H1 (cell line): Measurements from ENCODE around the gene ASB7. TPM values are rescaled to one million over a fixed set of nuclear protein-coding genes. Genes with fewer than 3 reads are reported as not detected.

Source experiments
- CTCF ChIA-PET: fragments of 300-600 bp; sonication (Branson Sonifier 250); formaldehyde crosslinking; loops from one replicate; lab custom pipeline; 2021; ENCODE audit not compliant: partially characterized antibody; lab: Charles Lee
- POLR2A ChIA-PET: fragments of 300-600 bp; sonication (Branson Sonifier 250); formaldehyde crosslinking; loops from one replicate; lab custom pipeline; 2021; ENCODE audit warnings: inconsistent platforms; ENCODE audit not compliant: partially characterized antibody; lab: Charles Lee
- DNase-seq, 2 experiments: peaks; one replicate each; pipeline versions ENCODE4 v3.0.0 to v3.0.0-alpha.2; 2010 to 2022; ENCODE audit warnings: low spot score in 2 of 2, low read depth in 1 of 2, mixed read lengths in 1 of 2
- FAIRE-seq: peaks from 2 replicates; lab custom pipeline; 2011; peaks lifted over from hg19 to GRCh38; lab: Jason Lieb, UNC
- H2AFZ ChIP-seq: 2 replicates; pipeline ENCODE4 v1.8.1; 2012; ENCODE audit warnings: low read length, inconsistent platforms
- H2AK5ac ChIP-seq: 2 replicates; pipeline ENCODE4 v1.6.1; 2013; ENCODE audit warnings: low read depth, low read length
- H2BK120ac ChIP-seq: replicated peaks from 2 replicates; pipeline ENCODE3; 2013; ENCODE audit warnings: low read depth, low read length, inconsistent platforms
- H2BK12ac ChIP-seq: 2 replicates; pipeline ENCODE4 v1.6.1; 2013; ENCODE audit warnings: low read depth, low read length
- H2BK15ac ChIP-seq: 2 replicates; pipeline ENCODE4 v1.6.1; 2013; ENCODE audit warnings: low read length
- H2BK20ac ChIP-seq: 2 replicates; pipeline ENCODE4 v1.6.1; 2013; ENCODE audit warnings: low read length
- H2BK5ac ChIP-seq: 2 replicates; pipeline ENCODE4 v1.6.1; 2013; ENCODE audit warnings: low read depth, low read length
- H3K14ac ChIP-seq: 2 replicates; pipeline ENCODE4 v1.6.1; 2013; ENCODE audit warnings: inconsistent platforms; ENCODE audit not compliant: insufficient read length
- H3K18ac ChIP-seq: 2 replicates; pipeline ENCODE4 v1.6.1; 2013; ENCODE audit warnings: low read length; ENCODE audit errors: extremely low read depth
- H3K23ac ChIP-seq: 2 replicates; pipeline ENCODE4 v1.6.1; 2013; ENCODE audit warnings: inconsistent platforms; ENCODE audit not compliant: insufficient read length
- H3K23me2 ChIP-seq: 2 replicates; pipeline ENCODE4 v1.6.1; 2013; ENCODE audit warnings: low read depth, low read length
- H3K27ac ChIP-seq: 2 replicates; pipeline ENCODE4 v1.6.1; 2011; ENCODE audit warnings: low read depth, low read length, inconsistent platforms
- H3K27me3 ChIP-seq, 4 experiments: replicated peaks in 1 of 4; 1 replicate in 1 of 4; 2 replicates in 3 of 4; pipeline versions ENCODE4 v1.6.1 to v1.8.1; 2011 to 2013; ENCODE audit warnings: low read length in 3 of 4, mild to moderate bottlenecking in 3 of 4, inconsistent platforms in 2 of 4, mixed read lengths in 2 of 4, moderate library complexity in 1 of 4; ENCODE audit not compliant: control insufficient read depth in 3 of 4, insufficient read depth in 3 of 4; ENCODE audit errors: extremely low read depth in 1 of 4
- H3K36me3 ChIP-seq, 4 experiments: 2 replicates each; pipeline versions ENCODE4 v1.6.1 to v1.8.1; 2011 to 2013; ENCODE audit warnings: mild to moderate bottlenecking in 4 of 4, low read length in 3 of 4, moderate library complexity in 2 of 4, control low read depth in 1 of 4, inconsistent platforms in 1 of 4; ENCODE audit not compliant: insufficient read depth in 4 of 4, control insufficient read depth in 2 of 4
- H3K4ac ChIP-seq: replicated peaks from 2 replicates; pipeline ENCODE3; 2013; ENCODE audit warnings: low read length, low read depth, mixed read lengths, inconsistent platforms; ENCODE audit not compliant: insufficient read length
- H3K4me1 ChIP-seq, 4 experiments: replicated peaks in 1 of 4; 1 replicate in 1 of 4; 2 replicates in 3 of 4; pipeline versions ENCODE4 v1.6.1 to v1.8.1; 2011 to 2013; ENCODE audit warnings: low read length in 3 of 4, inconsistent platforms in 2 of 4, mixed read lengths in 1 of 4; ENCODE audit not compliant: insufficient read depth in 4 of 4, control insufficient read depth in 3 of 4
- H3K4me2 ChIP-seq, 2 experiments: 2 replicates each; pipeline versions ENCODE4 v1.6.1 to v1.8.1; 2011 to 2013; ENCODE audit warnings: low read depth in 2 of 2, low read length in 2 of 2, control low read depth in 1 of 2, inconsistent platforms in 1 of 2, mild to moderate bottlenecking in 1 of 2; ENCODE audit not compliant: insufficient read depth in 1 of 2
- H3K4me3 ChIP-seq, 4 experiments: fragments of 200-600, 300-600 bp in 1 of 4; sonication (generic), shearing (Covaris generic), sonication (Bioruptor Twin) in 1 of 4; 2 replicates each; pipeline versions ENCODE4 v1.5.1 to v1.8.1; 2011 to 2016; ENCODE audit warnings: low read length in 4 of 4, low read depth in 3 of 4, control low read depth in 2 of 4, inconsistent platforms in 2 of 4, mild to moderate bottlenecking in 2 of 4, mixed read lengths in 1 of 4, moderate library complexity in 1 of 4; ENCODE audit not compliant: insufficient read depth in 2 of 4; ENCODE audit errors: extremely low read depth in 1 of 4
- H3K56ac ChIP-seq: replicated peaks from 2 replicates; pipeline ENCODE3; 2013; ENCODE audit warnings: low read depth, mild to moderate bottlenecking, mixed read lengths, low read length, inconsistent platforms; ENCODE audit not compliant: insufficient read length
- H3K79me1 ChIP-seq: 2 replicates; pipeline ENCODE4 v1.6.1; 2013; ENCODE audit warnings: low read depth, low read length, control low read depth
- H3K79me2 ChIP-seq, 2 experiments: 2 replicates each; pipeline versions ENCODE4 v1.6.1 to v1.8.1; 2012 to 2013; ENCODE audit warnings: low read length in 2 of 2, mild to moderate bottlenecking in 2 of 2, inconsistent platforms in 1 of 2; ENCODE audit not compliant: insufficient read depth in 2 of 2, control insufficient read depth in 1 of 2
- H3K9ac ChIP-seq, 4 experiments: replicated peaks in 1 of 4; 1 replicate in 1 of 4; 2 replicates in 3 of 4; pipeline versions ENCODE4 v1.6.1 to v1.8.1; 2011 to 2013; ENCODE audit warnings: low read depth in 3 of 4, low read length in 3 of 4, control low read depth in 2 of 4, mild to moderate bottlenecking in 2 of 4, moderate library complexity in 2 of 4, inconsistent platforms in 1 of 4; ENCODE audit errors: extremely low read depth in 1 of 4
- H3K9me3 ChIP-seq, 2 experiments: 2 replicates each; pipeline versions ENCODE4 v1.6.1 to v1.8.1; 2012 to 2013; ENCODE audit warnings: mild to moderate bottlenecking in 2 of 2, moderate library complexity in 2 of 2, control low read depth in 1 of 2, inconsistent platforms in 1 of 2, low read depth in 1 of 2, low read length in 1 of 2, mixed read lengths in 1 of 2; ENCODE audit not compliant: insufficient read depth in 2 of 2
- H4K20me1 ChIP-seq, 2 experiments: replicated peaks in 1 of 2; 2 replicates each; pipeline versions ENCODE3 to v1.8.1; 2011 to 2013; ENCODE audit warnings: inconsistent platforms in 2 of 2, low read length in 2 of 2, mild to moderate bottlenecking in 1 of 2; ENCODE audit not compliant: insufficient read depth in 2 of 2, control insufficient read depth in 1 of 2
- H4K5ac ChIP-seq: 2 replicates; pipeline ENCODE4 v1.6.1; 2013; ENCODE audit warnings: low read length, low read depth, mixed read lengths, inconsistent platforms; ENCODE audit not compliant: insufficient read length
- H4K8ac ChIP-seq: 2 replicates; pipeline ENCODE4 v1.8.0; 2013; ENCODE audit warnings: mild to moderate bottlenecking, moderate library complexity, low read length, inconsistent platforms; ENCODE audit not compliant: insufficient read depth; ENCODE audit errors: extremely low read depth
- H4K91ac ChIP-seq: replicated peaks from 2 replicates; pipeline ENCODE3; 2013; ENCODE audit warnings: low read length, mixed read lengths, inconsistent platforms; ENCODE audit not compliant: insufficient read length
- BCL11A ChIP-seq, 2 experiments: IDR thresholded peaks; one replicate each; pipeline ENCODE4 v1.6.1; 2011; ENCODE audit warnings: low read depth in 2 of 2, low read length in 2 of 2, mild to moderate bottlenecking in 2 of 2
- CEBPB ChIP-seq: IDR thresholded peaks from 2 replicates; pipeline ENCODE4 v1.6.1; 2012; ENCODE audit warnings: low read depth, low read length
- EZH2 ChIP-seq: fragments of 200-600 bp; sonication (generic); IDR thresholded peaks from 2 replicates; pipeline ENCODE4 v1.7.1; 2012; ENCODE audit warnings: low read depth, mild to moderate bottlenecking, moderate library complexity, low read length, inconsistent platforms; ENCODE audit not compliant: severe bottlenecking
- NRF1 ChIP-seq: IDR thresholded peaks from 2 replicates; pipeline ENCODE4 v1.6.1; 2011; ENCODE audit warnings: mild to moderate bottlenecking, low read depth, low read length, improper control_type of control experiment
- SIX5 ChIP-seq: IDR thresholded peaks from 2 replicates; pipeline ENCODE4 v1.6.1; 2011; ENCODE audit warnings: mild to moderate bottlenecking, low read depth, low read length
- WGBS, 2 experiments: shearing (Covaris generic) in 1 of 2; methylation state at CpG; one replicate each; pipeline versions ENCODE4 v1.1.6 to v1.1.7; 2013 to 2015; ENCODE audit warnings: low lambda C conversion rate in 2 of 2, mixed read lengths in 2 of 2, inconsistent platforms in 1 of 2, low coverage in 1 of 2, missing lambda C conversion rate in 1 of 2; ENCODE audit not compliant: insufficient replicate concordance in 2 of 2, insufficient coverage in 1 of 2, insufficient read length in 1 of 2; ENCODE audit errors: extremely low coverage in 1 of 2, missing lambda C conversion rate in 1 of 2; 5-methylcytosine and 5-hydroxymethylcytosine counted together
- polyA plus RNA-seq, 7 experiments: library from polyadenylated mRNA; depleted of rRNA in 3 of 7; stranded (reverse) in 5 of 7; unstranded in 2 of 7; fragments of >200 nt in 5 of 7; fragments of 200-250 nt in 2 of 7; gene quantifications; 1 replicate in 5 of 7; 2 replicates in 1 of 7; 4 replicates in 1 of 7; pipeline versions ENCODE4 v1.2.1 to v1.2.3, GENCODE V29; 2011 to 2013; ENCODE audit warnings: missing spikeins in 2 of 7, mixed read lengths in 2 of 7
- total RNA-seq: library from RNA; stranded (reverse); fragmentation: NEBNext Ultra II Directional; extraction: Animal tissue kit (Norgen Biotek cat#: 25700); gene quantifications from 2 replicates; pipeline ENCODE4 v1.2.1, GENCODE V29; 2021

Gene ASB7
- total and polyA plus RNA-seq, 2 of the 8 experiments (the other 6 are each of a cell fraction or from before 2014, with no cell fraction given): 5.2 to 12.8 TPM

- H3K9me3 ChIP-seq: no peaks in the 10 kb centered on the region
- TF ChIP-seq EZH2: no peak
- no peak for TF ChIP-seq NRF1
- TF ChIP-seq BCL11A (IDR thresholded peaks at IDR 0.05; ENCODE audit: low read depth in 2 of 2, low read length in 2 of 2): no peak
- no peak for TF ChIP-seq SIX5
- TF ChIP-seq CEBPB: no peak
- TF ChIP-seq, all 59 proteins: peak for 0
- Histone ChIP-seq H2BK120ac (no peak overlapping the region), H3K9ac (no peak overlapping the region), H3K27ac (no peak overlapping the region; the same call in 1 of the 2 replicates), H3K4me3 (no peak overlapping the region), H2BK20ac (no peak overlapping the region), H4K5ac (no peak overlapping the region), H3K36me3 (peaks cover 2 to 10% (median 5%) of the 10 kb centered on the region in 4 experiments; a peak in 4 of 8 replicates), H2BK5ac (no peak overlapping the region), H3K4me1 (no peaks in the 10 kb centered on the region; a peak in 1 of 7 replicates), H4K8ac (no peak overlapping the region), H3K4me2 (no peak overlapping the region), H4K20me1 (peaks cover 0 to 2% of the 10 kb centered on the region in 2 experiments), H3K79me2 (peaks cover 0 to 14% of the 10 kb centered on the region in 2 experiments; a peak in 1 of 4 replicates), H2BK15ac (no peak overlapping the region), H2BK12ac (no peak overlapping the region), H3K27me3 (no peaks in the 10 kb centered on the region), H2AFZ (no peak overlapping the region), H2AK5ac (no peak overlapping the region), H3K23ac (no peak overlapping the region), H3K79me1 (peaks cover 6% of the 10 kb centered on the region), H3K56ac (no peak overlapping the region), H3K18ac (no peak overlapping the region), H3K14ac (no peak overlapping the region), H3K4ac (no peak overlapping the region), H3K23me2 (no peaks in the 10 kb centered on the region), H4K91ac (no peak overlapping the region)
- CTCF ChIA-PET: interaction anchor here (2.1 to 4.7 kb wide), 3 partner anchors 23 to 243 kb away, joined by 4 to 43 read pairs (median 15); no protein-coding TSS in a partner anchor
- FAIRE-seq (no peak), DNase-seq (no peak)
- POLR2A ChIA-PET: no interaction called here
- 92% methylated on average over 3 of the region's 3 CpGs; no CpG with 5 or more reads in 1 of the 2 experiments for WGBS, 2 experiments
Measured at GRCh38 chr15:100628746-100629145, 26.4 kb downstream of the ASB7 start.
